HCT116 (cell line): ENCODE measurements around the gene CCDC154.

ENCODE experiments used
- EZH2 ChIP-seq: fragments of 200-600 bp; sonication (generic); IDR thresholded peaks from 2 replicates; pipeline ENCODE4 v1.6.1; 2017; ENCODE audit warnings: antibody characterized with exemption, mixed run types
- EZH2phosphoT487 ChIP-seq: fragments of 200-600 bp; IDR thresholded peaks from 2 replicates; pipeline ENCODE4 v1.6.1; 2018; ENCODE audit warnings: antibody characterized with exemption, borderline replicate concordance
- JUND ChIP-seq: IDR thresholded peaks from 2 replicates; pipeline ENCODE4 v1.6.1; 2012
- POLR2A ChIP-seq: IDR thresholded peaks from 2 replicates; pipeline ENCODE4 v1.7.0; 2011; ENCODE audit warnings: borderline replicate concordance; ENCODE audit not compliant: insufficient read depth, insufficient read length; ENCODE audit errors: extremely low read depth
- POLR2AphosphoS5 ChIP-seq: IDR thresholded peaks from 2 replicates; pipeline ENCODE4 v1.6.1; 2011; ENCODE audit warnings: mild to moderate bottlenecking, low read depth, low read length, moderate library complexity
- TCF7L2 ChIP-seq: IDR thresholded peaks from 2 replicates; pipeline ENCODE4 v1.7.0; 2011; ENCODE audit warnings: borderline replicate concordance, inconsistent platforms; ENCODE audit not compliant: insufficient read depth, insufficient read length; ENCODE audit errors: extremely low read depth
- TF ChIP-seq, protein P1 (sequence below), 3 experiments: fragments of 200-600 bp in 1 of 3; sonication (generic) in 1 of 3; IDR thresholded peaks in 2 of 3; conservative IDR thresholded peaks in 1 of 3; 2 replicates each; pipeline ENCODE4 v1.5.1; 2012 to 2017; ENCODE audit warnings: low read depth in 2 of 3, low read length in 2 of 3, antibody characterized with exemption in 1 of 3, borderline replicate concordance in 1 of 3, control low read depth in 1 of 3, mild to moderate bottlenecking in 1 of 3, mixed read lengths in 1 of 3, mixed run types in 1 of 3, moderate library complexity in 1 of 3; ENCODE audit not compliant: insufficient read depth in 1 of 3

DNA sequence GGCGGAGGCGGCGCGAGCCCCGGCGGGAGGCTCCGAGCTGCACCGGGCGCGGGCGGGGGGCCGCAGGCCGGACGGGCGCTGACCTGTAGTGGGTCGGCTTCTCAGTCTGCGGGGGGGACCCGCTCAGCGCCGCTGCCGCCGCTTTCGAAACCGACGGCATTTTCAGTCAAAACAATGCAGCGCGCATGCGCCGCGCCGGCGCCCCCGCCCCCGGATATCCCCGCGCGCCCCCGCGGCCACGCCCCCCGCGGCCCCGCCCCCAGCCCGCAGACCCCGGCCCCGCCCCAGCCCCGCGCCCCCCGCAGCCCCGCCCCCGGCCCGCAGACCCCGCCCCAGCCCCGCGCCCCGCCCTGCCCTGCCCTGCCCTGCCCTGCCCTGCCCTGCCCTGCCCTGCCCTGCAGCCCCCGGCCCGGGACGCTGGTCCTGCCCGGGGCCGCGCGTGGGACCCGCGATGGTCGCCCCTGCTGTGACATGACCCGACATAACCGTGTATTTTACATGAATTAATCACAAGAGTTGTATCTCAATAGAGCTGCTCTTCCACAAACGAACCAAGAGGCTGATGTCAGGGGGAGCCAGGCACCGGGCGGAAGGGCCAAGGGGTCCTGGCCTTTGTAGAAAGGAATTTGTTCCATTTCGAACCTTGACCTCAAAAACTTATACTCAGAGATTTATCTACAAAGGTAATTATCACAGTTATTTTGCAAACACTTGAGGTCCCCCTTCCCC lies 29.7 kb downstream of the CCDC154 start, which contains the start of gene UNKL:
- TF ChIP-seq EZH2phosphoT487 (no peak), POLR2A (no peak), POLR2AphosphoS5 (0 out of 2 replicates have a peak, but pooled peaks have one; percentile 30), EZH2 (no peak), TCF7L2 (no peak), JUND (no peak)
- TF ChIP-seq, protein P1, sequence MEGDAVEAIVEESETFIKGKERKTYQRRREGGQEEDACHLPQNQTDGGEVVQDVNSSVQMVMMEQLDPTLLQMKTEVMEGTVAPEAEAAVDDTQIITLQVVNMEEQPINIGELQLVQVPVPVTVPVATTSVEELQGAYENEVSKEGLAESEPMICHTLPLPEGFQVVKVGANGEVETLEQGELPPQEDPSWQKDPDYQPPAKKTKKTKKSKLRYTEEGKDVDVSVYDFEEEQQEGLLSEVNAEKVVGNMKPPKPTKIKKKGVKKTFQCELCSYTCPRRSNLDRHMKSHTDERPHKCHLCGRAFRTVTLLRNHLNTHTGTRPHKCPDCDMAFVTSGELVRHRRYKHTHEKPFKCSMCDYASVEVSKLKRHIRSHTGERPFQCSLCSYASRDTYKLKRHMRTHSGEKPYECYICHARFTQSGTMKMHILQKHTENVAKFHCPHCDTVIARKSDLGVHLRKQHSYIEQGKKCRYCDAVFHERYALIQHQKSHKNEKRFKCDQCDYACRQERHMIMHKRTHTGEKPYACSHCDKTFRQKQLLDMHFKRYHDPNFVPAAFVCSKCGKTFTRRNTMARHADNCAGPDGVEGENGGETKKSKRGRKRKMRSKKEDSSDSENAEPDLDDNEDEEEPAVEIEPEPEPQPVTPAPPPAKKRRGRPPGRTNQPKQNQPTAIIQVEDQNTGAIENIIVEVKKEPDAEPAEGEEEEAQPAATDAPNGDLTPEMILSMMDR (IDR thresholded peaks at IDR 0.05 in 2 of 3, conservative IDR thresholded peaks at IDR 0.05 in 1 of 3; ENCODE audit: borderline replicate concordance in 1 of 3, insufficient read depth in 1 of 3, low read depth in 2 of 3, low read length in 2 of 3), result no peak
